UCSD-AML1 (cell line): ENCODE results near the gene INO80B.
"Not testable (repeated sequence)": the region's sequence is repeated elsewhere in the genome, so short reads cannot be mapped to it uniquely, and the experiment has no call there.

ENCODE experiments used
- DNase-seq: peaks from one replicate; lab custom pipeline; 2025; ENCODE audit not compliant: unreplicated experiment; lab: John Stamatoyannopoulos, UW

Gene INO80B

DNA sequence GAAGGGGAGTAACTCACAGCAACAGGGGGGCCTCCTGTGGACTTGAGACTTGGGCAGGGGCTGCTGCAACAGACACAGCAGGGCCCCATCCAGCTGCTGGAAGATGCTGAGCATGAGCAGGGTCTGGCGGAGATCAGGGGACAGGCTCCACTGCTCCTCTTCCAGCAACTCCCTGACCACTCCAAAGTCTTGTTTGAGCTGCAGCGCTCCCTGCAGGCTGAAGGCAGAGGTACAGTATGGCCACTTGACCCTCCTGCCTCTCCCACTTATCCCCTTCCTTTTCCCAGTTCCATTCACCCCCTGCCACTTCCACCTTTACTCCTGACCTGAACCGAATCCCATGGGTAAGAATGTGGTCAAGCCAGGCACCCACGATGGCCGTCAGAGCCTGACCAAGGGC is 20.0 kb downstream of the INO80B start:
- no peak for DNase-seq

DNA sequence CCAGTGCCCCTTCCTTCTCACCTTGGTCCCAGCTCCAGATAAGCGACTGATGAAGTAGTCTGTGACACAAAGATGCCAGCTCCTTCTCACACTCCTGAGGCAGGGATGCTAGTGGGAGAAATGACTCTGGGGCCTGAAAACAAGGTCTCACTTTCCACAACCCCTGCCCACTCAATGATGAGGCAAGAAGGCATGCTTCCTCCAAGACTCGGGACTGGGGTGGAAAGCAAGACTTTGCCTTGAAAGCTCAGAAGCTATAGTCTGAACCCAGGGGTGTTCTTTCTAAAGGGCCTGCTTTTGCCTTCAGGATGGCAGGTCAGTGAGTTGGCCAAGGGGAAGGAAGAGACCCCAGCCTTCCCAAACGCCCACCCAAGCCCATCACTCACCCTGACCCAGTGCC is 26.5 kb downstream of the INO80B start:
- no peak for DNase-seq

- peak; percentile 86 for DNase-seq
Observed at GRCh38 chr2:74481961-74482800, 27.3 kb downstream of the INO80B start.

- peak; percentile 95 for DNase-seq
Observed at GRCh38 chr2:74482801-74483674, 28.2 kb downstream of the INO80B start, which contains the start of the genes CCDC142 and TTC31. Gene CCDC142 (minus strand): TSS chr2:74482998. CDS start chr2:74482837, 161 bp downstream. Gene TTC31 (plus strand): TSS chr2:74483081. CDS start chr2:74483096, 15 bp downstream.

- not testable (repeated sequence) for DNase-seq
Observed at GRCh38 chr2:74483675-74484164, 28.8 kb downstream of the INO80B start.

GRCh38 chr2:74486141-74486540 is 31.3 kb downstream of the INO80B start:
- no peak for DNase-seq

DNA sequence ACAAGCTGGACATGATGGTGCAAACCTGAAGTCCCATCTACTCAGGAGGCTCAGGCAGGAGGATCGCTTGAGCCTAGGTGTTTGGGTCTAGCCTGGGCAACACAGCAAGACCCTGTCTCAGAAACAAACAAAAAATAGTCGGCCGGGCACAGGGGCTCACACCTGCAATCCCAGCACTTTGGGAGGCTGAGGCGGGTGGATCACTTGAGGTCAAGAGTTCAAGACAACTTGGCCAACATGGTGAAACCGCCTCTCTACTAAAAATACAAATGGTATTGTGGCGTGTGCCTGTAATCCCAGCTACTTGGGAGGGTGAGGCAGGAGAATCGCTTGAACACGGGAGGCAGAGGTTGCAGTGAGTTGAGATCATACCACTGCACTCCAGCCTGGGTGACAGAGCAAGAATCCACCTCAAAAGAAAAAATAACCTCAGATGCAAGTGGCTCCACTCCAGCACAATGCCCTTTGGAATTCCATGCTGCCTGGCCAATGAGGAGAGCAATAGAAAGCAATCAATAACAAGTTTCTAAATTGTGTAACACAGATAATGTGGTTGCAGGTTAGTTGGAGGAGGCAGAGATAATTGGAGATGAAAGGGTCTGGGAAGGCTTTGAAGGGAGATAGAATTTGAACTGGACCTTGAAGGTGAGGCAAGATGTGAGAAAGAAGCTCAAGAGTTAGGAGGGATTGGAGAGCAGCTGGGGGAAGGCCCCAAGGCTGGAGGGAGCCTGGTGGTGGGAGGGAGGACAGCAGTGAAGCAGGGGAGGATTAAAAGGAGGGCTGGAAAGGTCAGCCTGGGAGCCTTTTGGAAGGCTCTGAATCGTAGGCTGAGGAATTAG is 34.0 kb downstream of the INO80B start:
- DNase-seq = no peak

DNA sequence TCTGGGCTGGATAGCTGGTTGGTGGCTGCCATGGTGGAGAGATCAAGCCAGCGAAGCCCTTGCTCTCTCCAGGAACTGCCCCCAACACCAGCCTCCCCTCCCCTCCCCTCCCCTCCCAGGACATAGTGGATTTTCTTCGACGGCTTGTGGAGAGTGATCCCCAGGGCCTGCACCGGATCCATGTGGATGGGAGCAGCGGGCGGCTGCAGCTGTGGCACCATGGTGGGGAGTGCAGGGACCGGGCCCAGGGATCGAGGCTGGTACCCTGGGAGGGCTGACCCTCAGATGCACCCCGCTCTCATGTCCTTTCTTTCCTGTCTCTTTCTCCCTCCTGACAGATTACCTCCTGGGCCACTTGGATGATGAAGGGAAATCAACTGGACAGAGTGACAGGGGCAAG is 35.0 kb downstream of the INO80B start:
- DNase-seq = no peak

DNA sequence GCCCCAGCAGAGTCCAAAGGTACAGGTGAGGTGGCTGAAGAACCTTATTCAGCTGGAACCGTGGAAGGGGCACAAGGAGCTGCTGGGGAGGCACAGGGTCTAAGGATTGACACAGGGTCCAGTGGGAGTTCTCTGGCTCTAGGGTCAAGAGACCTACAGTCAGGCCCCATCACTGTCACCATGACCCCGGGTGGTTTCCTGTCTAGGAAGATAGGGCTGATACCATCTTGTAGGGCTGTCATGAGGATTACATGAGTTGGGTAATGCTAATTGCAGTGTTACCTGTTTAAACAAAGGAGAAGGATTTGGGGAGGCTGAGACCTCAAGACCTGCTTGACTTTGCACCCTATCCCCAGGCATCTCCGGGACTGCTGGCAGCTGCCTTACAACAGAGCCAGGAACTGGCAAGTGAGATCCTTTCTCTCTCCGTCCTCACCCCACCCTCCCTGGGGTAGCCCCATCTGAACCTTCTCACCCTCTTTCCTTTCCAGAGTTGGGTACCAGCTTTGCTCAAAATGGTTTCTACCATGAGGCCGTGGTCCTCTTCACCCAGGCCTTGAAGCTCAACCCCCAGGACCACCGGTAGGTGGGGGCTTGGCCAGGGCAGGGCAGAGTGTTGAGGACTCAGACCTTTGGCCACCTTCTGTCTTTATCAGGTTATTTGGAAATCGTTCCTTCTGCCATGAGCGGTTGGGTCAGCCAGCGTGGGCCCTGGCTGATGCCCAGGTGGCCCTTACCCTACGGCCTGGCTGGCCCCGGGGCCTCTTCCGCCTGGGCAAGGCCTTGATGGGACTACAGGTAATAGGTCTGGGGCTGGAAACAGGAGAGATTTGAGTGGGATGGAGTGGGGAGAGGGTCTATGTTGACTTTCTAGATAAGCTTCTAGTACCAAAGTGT is 37.0 kb downstream of the INO80B start:
- no peak for DNase-seq

GRCh38 chr2:74493546-74493945 is 38.7 kb downstream of the INO80B start:
- DNase-seq = no peak

DNA sequence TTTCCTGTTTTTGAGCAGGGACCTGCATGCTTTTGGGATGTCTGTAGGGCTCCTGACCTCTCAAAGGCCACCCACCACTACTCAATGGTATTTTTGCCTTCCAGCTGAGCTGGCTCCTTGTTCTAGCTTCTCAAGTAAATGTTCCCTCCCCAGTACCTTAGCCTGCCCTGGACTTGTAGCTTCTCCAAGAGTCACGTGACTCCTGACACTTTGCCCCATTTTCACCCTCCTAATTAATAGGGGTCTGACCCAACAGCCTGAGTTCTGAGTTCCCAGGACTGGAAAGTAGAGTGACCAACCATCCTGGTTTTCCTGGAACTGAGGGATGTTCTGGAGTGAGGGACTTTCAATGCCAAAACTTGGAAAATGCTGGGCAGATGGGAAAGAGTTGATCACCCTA is 40.6 kb downstream of the INO80B start:
- DNase-seq = no peak

DNA sequence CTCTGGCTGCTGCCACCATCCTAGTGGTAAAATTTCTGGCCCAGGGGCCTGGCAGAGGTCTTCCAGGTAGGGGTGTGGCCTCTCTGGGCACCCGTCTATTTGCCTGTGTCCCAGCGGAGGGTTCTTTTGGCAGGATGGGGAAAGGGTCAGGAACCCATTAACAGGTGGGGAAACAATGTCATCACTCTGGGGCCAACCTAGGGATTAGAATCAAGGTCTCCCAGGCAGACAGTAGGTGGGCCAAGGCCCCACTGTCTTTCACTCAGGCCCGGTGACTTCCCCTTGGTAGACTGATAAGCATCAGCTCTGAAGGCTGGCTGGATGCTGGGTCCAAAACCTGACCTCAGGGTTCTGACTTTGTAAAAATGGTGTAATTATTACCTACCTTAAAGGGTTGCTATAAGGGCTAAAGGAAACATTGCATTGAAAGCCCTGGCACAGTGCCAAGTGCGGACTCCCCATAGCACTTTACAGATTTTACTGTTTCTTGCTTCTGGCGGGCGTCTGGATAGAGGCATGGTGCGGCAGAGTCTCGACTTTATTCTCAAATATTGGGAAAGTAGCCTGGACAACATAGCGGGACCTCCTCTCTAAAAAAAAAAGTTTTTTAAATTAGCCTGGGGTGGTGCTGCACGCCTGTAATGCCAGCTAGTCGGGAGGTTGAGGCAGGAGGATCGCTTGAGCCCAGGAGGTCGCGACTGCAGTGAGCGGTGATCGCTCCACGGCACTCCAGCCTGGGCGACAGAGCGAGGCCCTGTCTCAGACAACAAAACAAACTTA is 42.3 kb downstream of the INO80B start:
- no peak for DNase-seq

GRCh38 chr2:74497777-74498499 is 43.1 kb downstream of the INO80B start:
- no peak for DNase-seq

DNA sequence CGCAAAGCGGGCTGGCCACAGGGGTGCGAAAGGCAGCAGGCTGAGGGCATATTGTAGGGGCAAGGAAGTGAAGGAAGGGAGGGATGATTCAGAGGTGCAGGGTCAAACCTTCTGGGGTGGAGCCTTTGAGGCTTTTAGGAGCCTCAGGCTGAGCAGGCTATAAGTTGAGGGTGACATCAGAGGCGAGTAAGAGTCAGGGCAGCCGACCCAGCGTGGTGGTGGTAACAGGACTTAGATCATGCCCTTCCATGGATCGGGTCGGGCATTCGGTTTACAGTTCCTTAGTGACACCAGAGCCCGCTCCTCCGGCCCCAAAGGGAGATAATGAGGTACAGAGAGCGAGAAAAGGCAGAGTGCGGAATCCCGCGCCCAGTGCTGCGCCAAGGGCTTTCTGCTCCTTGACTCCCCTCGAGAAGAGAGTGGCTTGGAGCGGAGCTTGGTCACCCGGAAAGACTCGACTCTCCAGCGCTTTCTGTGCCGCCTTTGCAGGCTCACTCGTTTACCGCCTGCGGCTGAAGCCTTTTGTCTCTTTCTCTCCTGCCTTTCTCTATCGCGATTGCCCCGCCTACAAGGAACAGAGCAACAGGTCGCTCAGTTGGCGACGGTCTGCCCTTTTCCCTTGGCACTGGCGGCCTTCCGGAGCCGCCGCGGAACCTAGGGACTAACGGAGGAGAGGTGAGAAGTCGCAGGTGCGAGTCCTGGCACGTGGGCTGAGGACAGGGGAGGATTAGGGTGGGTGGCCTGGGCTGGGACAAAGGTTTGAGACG is 43.8 kb downstream of the INO80B start:
- DNase-seq = no peak

DNA sequence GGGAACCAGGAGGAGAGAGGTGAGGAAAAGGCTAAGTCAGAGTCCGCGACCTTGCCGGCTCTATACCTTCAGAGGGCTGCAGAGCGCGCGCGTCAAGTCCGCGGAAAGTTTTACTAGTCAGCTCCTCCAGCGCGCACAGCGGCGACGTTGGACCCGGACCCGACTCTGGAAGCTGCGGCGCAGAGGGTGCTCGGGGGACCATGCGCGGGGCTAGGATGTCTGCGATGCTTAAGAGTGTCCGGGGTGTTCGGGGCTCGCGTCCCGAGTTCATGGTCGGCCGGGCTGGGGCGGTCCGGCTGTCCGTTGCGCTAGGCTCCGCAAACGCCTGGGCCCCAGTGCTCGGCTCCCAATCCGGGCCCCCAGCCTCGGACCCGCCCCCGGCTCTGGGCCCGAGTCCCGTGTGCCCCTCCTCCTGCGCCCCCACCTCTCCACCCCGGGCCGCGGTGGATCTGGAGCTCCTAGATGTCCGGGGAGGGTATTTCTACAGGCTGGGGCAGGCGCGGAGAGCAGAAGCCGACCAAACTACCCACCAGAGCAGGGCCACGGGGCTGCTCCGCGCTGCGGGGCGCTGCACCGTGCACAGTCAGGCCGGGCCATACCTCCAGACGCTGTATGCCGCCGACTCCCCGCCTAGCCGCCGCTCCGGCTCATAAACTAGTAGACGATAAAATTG is 44.5 kb downstream of the INO80B start, which contains the start of gene LBX2:
Gene LBX2, minus strand, starts transcription at position 337 of the 673 bp plus-strand sequence. Its CDS starts 66 bp downstream, at position 271.
- no peak for DNase-seq

DNA sequence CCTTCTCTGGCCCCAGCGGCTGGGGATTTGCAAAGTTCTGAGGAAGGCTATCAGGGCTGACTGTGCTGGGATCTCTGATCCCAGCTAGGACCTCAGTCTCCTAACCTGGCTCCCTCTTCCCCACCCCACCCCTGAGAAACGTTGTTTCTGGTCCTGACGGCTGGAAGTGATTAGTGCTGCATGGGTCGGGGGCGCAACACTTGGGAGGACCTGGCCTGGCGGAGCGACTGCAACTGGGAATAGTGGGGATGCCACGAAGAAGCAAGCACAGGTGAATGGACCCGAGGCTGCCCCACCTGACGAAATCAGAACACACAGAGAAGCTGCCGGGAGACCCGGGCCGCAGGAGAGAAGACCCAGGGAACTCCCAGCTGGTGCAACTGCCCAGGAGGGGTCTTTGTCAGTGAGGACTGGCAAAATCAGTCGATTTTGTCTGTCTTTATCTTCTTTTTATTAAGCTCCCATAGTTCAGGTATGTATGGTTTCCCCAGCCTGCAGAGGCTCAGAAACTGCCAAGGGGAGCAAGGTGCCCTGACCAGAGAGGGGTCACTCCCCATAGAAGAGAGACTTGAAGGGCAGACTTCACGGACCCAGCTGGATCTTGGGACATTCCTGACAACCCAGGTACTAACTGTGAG is 45.2 kb downstream of the INO80B start:
- no peak for DNase-seq
